H54 (cell line): ENCODE results near the gene ABCB4.

Source experiments
- DNase-seq: peaks from one replicate; pipeline ENCODE4 v3.0.0; 2011; ENCODE audit warnings: low spot score, mixed read lengths; ENCODE audit not compliant: insufficient read length
- FAIRE-seq: peaks from 3 replicates; lab custom pipeline; 2011; peaks lifted over from hg19 to GRCh38; lab: Jason Lieb, UNC
- POLR2A ChIP-seq: IDR thresholded peaks from 2 replicates; pipeline ENCODE4 v1.6.1; 2011; ENCODE audit warnings: low read depth, mild to moderate bottlenecking, low read length

Gene ABCB4

DNA sequence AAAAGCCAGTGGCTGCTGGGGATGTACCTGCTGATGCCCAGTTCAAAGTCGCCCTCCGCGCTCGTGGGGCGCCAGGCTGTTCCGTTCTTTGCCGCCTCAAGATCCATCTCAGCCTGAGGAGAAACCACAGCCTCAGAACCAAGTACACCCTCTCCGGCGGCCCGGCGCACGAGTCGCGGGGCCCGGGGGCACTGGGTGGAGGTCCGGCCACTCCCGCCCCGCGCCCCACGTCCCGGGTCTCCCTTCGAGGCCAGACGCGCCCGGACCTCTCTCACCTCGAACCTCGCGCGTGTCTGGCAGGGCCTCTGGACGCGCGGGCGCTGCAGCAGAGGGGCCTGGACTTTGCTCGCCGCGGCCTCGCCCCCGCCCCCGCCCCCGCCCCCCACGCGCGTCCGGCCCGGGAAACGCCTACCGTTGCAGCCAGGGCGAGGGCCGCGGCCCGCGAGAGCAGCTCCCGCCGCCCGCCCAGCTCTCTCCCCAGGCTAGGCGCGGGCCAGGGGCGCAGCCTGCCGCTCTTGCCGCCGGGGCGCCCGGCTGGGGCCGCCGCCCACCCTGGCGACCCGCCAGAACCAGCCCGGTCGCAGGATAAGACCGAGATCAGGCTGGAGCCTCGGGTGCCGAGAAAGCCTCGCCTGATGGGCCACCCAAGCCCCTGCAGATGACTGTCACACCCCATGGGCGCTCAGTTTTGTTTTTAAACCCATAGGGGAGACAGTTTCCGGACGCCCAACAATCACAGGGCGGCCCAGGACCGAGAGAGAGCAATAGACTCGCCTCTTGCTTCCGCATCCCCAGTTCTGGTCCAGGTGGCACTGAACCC lies at the start of gene ABCB4:
TSS of gene ABCB4 (minus strand) at position 322 of the 820 bp plus-strand sequence. CDS start at position 107, 215 bp downstream.
- DNase-seq (no peak), FAIRE-seq (no peak)
- no peak for TF ChIP-seq POLR2A

DNA sequence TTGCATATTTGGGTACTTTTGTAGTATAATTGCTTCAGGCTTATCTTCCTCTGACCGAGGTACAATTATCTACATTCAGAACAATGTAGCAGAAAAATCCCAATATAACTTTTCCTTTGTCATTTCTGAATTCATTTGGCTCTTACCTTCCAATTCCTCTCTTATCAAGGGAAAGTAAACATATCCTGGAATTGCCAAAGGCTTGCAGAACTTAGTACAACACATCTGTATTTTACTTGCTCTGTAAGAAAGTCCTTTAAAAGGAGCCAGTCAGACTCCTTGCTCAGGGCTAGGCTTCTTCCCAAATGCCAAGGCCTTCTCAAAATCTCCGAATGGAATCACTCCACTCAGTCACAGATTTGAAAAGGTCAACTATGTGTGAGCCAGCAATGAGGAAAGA lies 43.3 kb upstream of the ABCB4 start:
- DNase-seq (no peak), FAIRE-seq (no peak)
- TF ChIP-seq POLR2A = no peak

DNA sequence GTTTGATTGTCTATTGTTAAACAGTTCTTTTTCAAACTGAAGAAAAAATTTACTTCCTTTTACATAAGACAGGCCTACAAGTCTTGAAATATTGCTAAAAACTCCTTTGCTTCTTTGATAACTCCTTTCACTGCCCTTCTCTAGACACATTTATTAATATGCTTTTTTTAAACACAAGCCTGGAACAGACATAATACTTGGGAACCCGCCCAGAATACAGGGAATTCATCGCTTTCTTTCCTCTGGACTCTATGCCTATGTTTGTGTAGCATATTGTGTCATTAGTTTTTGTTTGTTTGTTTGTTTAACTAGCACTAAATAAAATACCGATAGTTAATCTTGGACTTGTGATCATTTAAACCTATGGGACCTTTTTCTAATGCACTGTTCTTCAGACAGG lies 42.4 kb upstream of the ABCB4 start:
- DNase-seq = no peak
- TF ChIP-seq POLR2A = no peak
- FAIRE-seq = no peak

DNA sequence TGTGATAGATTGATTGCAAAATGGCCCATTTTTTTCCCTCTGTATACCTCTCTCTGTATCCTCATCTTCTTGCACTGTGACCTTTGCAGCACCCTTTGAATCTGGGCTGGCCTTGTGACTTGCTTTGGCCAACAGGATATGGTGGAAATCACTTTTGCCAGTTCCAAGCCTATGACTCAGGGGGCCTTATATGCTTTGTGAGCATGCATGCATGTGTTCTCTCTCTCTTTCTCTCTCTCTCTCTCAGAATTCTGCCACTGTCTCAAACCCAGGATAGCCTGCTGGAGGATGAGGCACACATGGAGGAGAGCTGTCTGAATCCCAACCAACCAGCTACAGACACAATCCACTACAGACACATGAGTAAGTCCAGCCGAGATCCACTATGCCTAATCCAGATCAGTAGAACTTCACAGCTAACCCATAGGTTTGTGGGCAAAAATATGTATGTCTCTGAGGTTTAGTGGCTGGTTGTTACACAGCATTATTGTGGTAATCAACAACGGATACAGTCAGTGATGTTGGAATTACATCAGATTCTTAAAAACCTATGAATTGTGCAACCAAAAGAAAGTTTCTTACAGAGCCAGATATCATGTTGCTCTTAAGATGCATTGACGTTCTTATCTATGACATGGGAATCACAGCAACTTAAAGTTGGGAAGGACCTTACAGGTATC lies 41.8 kb upstream of the ABCB4 start:
- TF ChIP-seq POLR2A = no peak
- no peak for FAIRE-seq
- DNase-seq = no peak

DNA sequence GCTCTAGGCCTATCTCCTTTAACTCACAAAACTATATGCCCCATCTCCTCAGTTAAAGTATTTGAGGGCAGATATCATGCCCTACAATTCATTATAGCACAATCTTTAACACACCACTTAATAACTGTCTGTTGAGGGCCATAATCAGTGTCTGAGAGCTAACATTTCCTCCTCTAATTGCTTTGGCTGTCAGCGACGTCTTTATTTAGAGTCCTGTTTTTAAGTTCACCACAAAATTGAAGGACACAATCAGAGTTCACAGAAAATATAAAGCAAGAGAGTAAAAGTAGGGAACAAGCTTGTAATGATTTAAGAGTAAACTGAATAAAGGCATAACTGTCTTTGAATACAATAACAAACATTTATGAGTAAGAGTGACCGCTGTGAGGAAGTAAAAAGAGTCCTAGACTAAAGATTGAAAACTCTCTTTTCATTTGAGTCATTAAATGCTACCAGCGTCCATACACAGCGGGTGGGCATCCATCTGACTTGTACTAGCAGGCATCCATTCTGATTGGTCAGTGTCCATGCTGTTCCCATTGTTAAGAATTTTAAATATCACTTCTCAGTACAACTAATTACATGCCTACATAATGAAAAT lies 38.4 kb upstream of the ABCB4 start:
- FAIRE-seq (no peak), DNase-seq (no peak)
- TF ChIP-seq POLR2A = no peak

DNA sequence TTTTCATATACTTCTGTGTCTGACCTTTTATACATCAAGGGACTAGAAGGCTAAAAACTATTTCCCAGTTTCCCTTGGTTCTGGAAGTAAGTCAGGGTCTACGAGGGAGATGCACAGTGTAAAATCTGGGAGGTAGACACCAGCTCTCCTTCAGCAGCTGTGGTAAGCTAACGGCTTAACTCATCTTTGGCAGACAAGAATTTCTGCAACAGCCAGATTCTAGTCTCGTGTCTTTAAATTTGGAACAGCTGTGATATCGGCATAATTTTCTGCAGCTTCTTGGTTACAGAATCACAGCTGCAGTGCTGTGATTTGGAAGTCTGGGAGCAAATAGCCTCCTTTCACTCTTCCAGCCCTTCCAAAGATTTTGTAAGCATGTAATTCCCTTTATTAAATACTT lies 37.4 kb upstream of the ABCB4 start:
- DNase-seq (no peak), FAIRE-seq (no peak)
- TF ChIP-seq POLR2A = no peak

DNA sequence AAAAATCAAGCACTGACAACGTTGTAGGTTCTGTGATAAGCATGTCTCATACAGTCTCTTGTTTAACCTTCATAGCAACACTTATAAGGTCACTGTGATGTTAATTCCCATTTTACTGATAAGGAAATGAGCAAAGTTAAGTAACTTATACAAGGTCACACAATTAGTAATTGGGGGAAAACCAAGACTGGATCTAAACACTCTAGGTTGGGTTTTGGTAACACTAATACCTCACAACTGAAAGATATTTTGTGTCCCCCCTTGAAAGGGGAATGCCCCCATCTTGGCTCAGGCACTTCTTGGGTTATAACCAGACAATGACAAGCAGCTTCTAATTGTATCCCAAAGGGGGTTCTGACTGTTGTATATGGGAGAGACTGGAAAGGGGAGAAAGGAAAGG lies 36.0 kb upstream of the ABCB4 start:
- no peak for FAIRE-seq
- TF ChIP-seq POLR2A = no peak
- no peak for DNase-seq

DNA sequence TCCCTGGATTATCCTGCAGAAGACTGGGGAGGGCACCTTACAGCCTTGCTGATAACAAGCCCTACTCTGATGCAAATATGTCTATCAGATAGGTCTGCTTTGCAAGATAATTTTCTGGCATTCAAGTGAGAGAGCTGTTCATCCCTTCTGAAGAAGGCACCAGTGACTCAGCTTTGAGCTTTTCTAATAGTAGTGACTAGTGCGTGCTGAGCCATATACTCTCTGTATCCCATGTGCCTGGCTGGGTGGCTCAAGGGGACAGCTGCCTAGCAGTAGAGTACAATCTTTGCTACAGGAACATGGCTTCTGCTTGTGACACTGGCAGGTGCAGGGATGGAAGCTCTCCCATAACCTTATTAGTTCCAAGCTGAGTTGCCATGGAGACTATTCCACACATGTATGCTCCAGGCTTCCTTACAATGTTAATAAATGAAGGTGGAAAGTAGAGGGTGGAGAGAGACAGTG lies 35.0 kb upstream of the ABCB4 start:
- no peak for TF ChIP-seq POLR2A
- no peak for FAIRE-seq

DNA sequence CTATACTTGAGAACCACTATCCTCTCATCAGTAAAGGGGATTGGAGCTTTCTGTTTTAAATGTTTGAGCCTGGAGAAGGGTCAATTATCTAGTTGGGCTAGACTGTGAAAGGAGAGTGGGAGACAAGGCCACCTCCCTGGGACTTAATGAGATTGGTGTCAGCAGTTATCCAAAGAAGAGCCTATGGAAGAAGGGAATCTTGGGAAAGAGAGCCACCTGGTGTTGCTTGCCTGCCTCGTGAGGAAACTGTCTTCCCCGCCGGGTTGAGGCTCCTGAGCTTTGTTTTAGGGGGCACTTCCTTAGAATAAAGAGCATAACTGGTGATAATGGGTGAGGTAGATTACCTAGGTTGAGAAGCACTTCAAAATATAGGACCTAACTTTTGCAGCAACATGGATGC lies 32.0 kb upstream of the ABCB4 start:
- no peak for DNase-seq
- no peak for FAIRE-seq
- TF ChIP-seq POLR2A = no peak

More for the DNA sequence above, 35.0 kb upstream of the ABCB4 start:
- no peak for DNase-seq

DNA sequence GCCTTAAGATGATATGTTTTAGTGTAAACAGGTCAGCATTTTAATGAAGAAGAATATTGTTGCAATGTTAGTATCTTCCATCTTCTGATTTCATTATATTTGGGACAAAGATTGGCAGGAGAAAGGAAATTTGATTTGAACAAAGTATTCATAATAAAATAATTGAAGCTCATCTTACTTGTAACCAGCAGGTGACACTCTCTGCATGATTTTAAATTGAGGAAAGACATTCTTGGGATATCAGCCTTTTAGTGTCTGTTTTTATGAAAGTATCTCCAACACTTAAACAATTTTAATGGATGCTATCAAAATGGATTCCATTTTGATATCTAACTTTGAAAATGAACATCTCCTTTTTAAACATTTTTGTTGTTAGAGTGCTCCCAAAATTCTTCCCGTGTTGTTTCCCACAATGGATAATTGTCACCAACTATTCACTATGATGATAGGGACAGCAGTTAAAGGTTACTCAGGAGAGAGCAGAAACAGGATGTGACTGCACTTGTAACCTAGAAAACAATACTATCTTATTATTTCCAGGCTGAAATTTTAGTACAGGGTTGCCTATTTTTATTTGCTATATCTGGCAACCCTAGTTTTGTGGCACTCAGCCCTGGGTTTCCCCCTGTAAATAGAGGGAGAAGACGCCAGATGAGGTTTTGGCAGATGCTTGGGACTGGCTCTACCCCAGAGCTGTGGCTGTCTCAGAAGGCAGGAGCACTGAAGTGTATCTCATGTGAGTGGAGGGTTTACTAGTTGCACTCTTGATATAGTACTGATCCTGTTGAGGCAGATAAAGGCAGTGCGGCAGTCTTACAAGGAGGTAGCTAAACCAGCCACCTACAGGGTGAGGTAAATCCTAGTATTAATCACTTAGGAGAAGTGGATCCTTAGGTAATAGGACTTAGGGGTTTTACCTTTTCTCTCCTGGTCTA lies 31.0 kb upstream of the ABCB4 start:
- no peak for FAIRE-seq
- TF ChIP-seq POLR2A = no peak
- DNase-seq = no peak

DNA sequence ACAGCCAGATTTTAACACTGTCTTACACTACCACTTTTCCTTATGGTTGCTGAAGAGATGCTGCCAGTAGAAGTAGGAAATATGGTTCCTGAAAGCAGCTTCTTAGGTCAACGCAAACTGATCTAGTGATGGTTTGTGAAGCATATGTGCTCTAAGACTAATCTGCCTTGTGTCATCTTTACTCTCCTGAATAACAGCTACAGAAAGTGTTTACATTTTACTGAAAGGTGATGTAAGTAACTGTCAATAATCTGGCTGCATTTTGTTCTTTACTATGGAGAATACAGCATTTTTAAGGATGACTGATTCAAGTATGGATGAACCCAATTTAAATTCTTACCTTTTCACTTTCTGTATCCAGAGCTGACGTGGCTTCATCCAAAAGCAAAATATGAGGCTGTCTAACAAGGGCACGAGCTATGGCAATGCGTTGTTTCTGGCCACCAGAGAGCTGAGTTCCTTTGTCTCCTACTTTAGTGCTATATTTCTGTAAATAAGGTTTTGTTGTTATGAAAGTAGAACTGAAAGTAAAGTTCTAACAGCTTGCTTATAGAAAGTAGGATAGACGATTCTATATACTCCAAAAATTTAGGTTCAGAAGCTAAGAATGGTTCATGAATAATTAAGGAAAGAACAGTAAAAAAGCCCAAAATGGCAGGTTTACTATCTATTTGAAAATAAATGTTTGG lies 30.2 kb upstream of the ABCB4 start:
- DNase-seq (no peak), FAIRE-seq (no peak)
- TF ChIP-seq POLR2A = no peak

DNA sequence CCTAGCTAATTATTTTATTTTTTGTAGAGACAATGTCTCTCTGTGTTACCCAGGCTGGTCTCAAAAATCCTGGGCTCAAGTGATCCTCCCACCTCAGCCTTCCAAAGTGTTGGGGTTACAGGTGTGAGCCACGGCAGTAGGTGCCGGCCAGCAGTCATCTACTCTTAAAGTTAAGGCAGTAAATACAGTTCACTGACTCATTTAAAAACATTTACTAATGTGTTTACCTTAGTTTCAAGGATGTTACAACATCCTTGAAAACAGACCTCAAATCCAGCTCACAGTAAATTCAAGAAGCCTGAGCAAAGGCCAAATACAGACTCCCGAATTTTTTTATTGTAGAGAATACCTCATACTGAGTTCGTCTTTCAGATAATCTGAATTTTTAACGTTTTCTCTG lies 29.6 kb upstream of the ABCB4 start:
- TF ChIP-seq POLR2A = no peak
- no peak for DNase-seq
- FAIRE-seq = no peak

DNA sequence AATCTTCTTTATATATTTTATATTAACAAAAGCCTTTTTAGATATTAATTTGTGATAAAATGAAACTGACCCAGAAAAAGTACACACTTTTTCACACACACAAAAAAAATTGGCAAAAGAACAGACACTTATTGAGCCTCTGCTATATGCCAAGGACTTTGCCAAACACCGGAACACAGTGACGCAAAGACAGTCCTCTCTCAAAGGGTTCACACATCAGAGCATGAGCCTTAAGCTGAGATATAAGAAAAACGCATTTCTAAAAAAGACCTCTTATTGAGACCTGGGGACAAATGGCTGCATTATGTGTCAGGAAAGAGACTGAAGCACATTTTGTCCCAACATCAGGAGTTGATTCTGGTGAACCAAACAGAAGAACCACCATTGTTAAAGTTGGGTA lies 24.0 kb upstream of the ABCB4 start:
- DNase-seq = no peak
- no peak for TF ChIP-seq POLR2A
- FAIRE-seq = no peak
